Right lobe of liver (tissue), 6 donors: ENCODE measurements around the gene PHAF1. TPM values are rescaled to one million over a fixed set of nuclear protein-coding genes. Genes with fewer than 3 reads are reported as not detected.

Source experiments
- ATAC-seq, 4 donors: fragments of 200-7000 bp; cut with Tn5 transposase; one replicate each; pipeline ENCODE4 v1.9.1; 2020; ENCODE audit warnings: mild to moderate bottlenecking in 4 of 4, moderate library complexity in 4 of 4
- DNase-seq, 3 donors: peaks; one replicate each; pipeline ENCODE4 v3.0.0-alpha.2; 2020
- H3K27ac ChIP-seq, 3 donors: fragments of 200-600 bp; one replicate each; pipeline ENCODE4 v1.8.0; 2022
- H3K27me3 ChIP-seq, 2 donors: fragments of 200-600 bp; one replicate each; pipeline ENCODE4 v1.8.0; 2022
- H3K36me3 ChIP-seq, 4 donors: fragments of 200-600 bp; sonication (generic) in 1 of 4; one replicate each; pipeline versions ENCODE4 v1.5.1 to v1.8.0; 2017 to 2022; ENCODE audit warnings: control low read depth in 1 of 4
- H3K4me1 ChIP-seq, 4 donors: fragments of 200-600 bp; sonication (generic) in 1 of 4; one replicate each; pipeline versions ENCODE4 v1.5.1 to v1.8.0; 2017 to 2022; ENCODE audit warnings: control low read depth in 1 of 4
- H3K4me3 ChIP-seq, 3 donors: fragments of 200-600 bp; one replicate each; pipeline ENCODE4 v1.8.0; 2022
- H3K9me3 ChIP-seq, 4 donors: fragments of 200-600 bp; sonication (generic) in 1 of 4; one replicate each; pipeline versions ENCODE4 v1.5.1 to v1.8.0; 2017 to 2022; ENCODE audit warnings: control low read depth in 1 of 4
- CTCF ChIP-seq, 4 donors: fragments of 200-600 bp in 3 of 4; fragments of 450-650 bp in 1 of 4; IDR thresholded peaks; one replicate each; pipeline versions ENCODE4 v1.5.1 to v1.8.0; 2016 to 2022; ENCODE audit warnings: antibody characterized with exemption in 4 of 4, mild to moderate bottlenecking in 2 of 4
- POLR2A ChIP-seq: fragments of 450-650 bp; IDR thresholded peaks from one replicate; pipeline ENCODE4 v1.6.1; 2017; ENCODE audit warnings: antibody characterized with exemption, mild to moderate bottlenecking
- WGBS: methylation state at CpG from one replicate; pipeline ENCODE4 v1.1.6; 2018; ENCODE audit warnings: low coverage, low lambda C conversion rate; ENCODE audit not compliant: insufficient coverage; ENCODE audit errors: missing lambda C conversion rate; 5-methylcytosine and 5-hydroxymethylcytosine counted together
- intact Hi-C, 2 donors: fragments of 100-400 bp; cut with DNase I; formaldehyde crosslinking; loops; one replicate each; pipeline versions ENCODE4 v1.11.2 to v1.14.1; 2022
- total RNA-seq, 6 experiments: library from RNA; depleted of rRNA in 2 of 6; stranded (reverse); fragments of >200 nt in 2 of 6; fragmentation: NEBNext Ultra II Directional in 3 of 6; extraction: Animal tissue kit (Norgen Biotek cat#: 25700) in 3 of 6; gene quantifications; one replicate each; pipeline versions ENCODE4 v1.1.0 to v1.2.4, GENCODE V29; 2016 to 2023
- donor health status: DM: no; HTN: yes; CAD: no.
- donor health status: DM: no; HTN: no; CAD: no.
- donor health status: DM: no; HTN: no; CAD: no.
- donor health status: DM: no; HTN: yes; CAD: no.
- donor health status: DM: no; HTN: yes; CAD: no.

Gene PHAF1
- total RNA-seq, 6 experiments from 2014 or later, result 22.3 to 45.1 (median 32.4) TPM

GRCh38 chr16:67161595-67162058 is 51.9 kb downstream of the PHAF1 start:
- intact Hi-C loops, result no loop called here
- Histone ChIP-seq H3K4me1 (peaks cover 0 to 35% (median 17%) of the 10 kb centered on the region in 4 donors), H3K27ac (no peak overlapping the region), H3K27me3 (no peaks in the 10 kb centered on the region), H3K4me3 (no peak overlapping the region), H3K9me3 (no peaks in the 10 kb centered on the region), H3K36me3 (no peaks in the 10 kb centered on the region)
- DNase-seq (peak in 1 of 3 donors; percentile 57), ATAC-seq (no peak)
- WGBS, result no CpG with 5 or more reads among the region's 25 CpGs
- no peak for TF ChIP-seq CTCF (IDR thresholded peaks at IDR 0.05)
- no peak for TF ChIP-seq POLR2A

- H3K27me3 ChIP-seq, result no peaks in the 10 kb centered on the region
- TF ChIP-seq POLR2A (no peak), CTCF (IDR thresholded peaks at IDR 0.05) (no peak)
- no peak for DNase-seq
- no peaks in the 10 kb centered on the region for H3K36me3 ChIP-seq
- no peak for ATAC-seq
- WGBS, result 16% methylated on average over 20 of the region's 44 CpGs
- H3K27ac ChIP-seq, result no peak overlapping the region
- intact Hi-C loops, result no loop called here
- H3K9me3 ChIP-seq, result no peaks in the 10 kb centered on the region
- H3K4me1 ChIP-seq, result peaks cover 0 to 35% (median 17%) of the 10 kb centered on the region in 4 donors
- peak overlapping the region in 1 of 3 donors; percentile 36 for H3K4me3 ChIP-seq
Observed at GRCh38 chr16:67162506-67163163, 52.9 kb downstream of the PHAF1 start.

- Histone ChIP-seq H3K4me1 (peaks cover 0 to 35% (median 17%) of the 10 kb centered on the region in 4 donors), H3K4me3 (peak overlapping the region in 1 of 3 donors; percentile 36), H3K36me3 (no peaks in the 10 kb centered on the region), H3K9me3 (no peaks in the 10 kb centered on the region), H3K27ac (no peak overlapping the region), H3K27me3 (no peaks in the 10 kb centered on the region)
- peak in 2 of 4 donors; percentile 3 for ATAC-seq
- intact Hi-C loops, result no loop called here
- no peak for DNase-seq
- TF ChIP-seq POLR2A, result no peak
- no peak for TF ChIP-seq CTCF (IDR thresholded peaks at IDR 0.05)
- WGBS, result 46% methylated on average over 29 of the region's 99 CpGs
Observed at GRCh38 chr16:67163164-67163998, 53.6 kb downstream of the PHAF1 start.

DNA sequence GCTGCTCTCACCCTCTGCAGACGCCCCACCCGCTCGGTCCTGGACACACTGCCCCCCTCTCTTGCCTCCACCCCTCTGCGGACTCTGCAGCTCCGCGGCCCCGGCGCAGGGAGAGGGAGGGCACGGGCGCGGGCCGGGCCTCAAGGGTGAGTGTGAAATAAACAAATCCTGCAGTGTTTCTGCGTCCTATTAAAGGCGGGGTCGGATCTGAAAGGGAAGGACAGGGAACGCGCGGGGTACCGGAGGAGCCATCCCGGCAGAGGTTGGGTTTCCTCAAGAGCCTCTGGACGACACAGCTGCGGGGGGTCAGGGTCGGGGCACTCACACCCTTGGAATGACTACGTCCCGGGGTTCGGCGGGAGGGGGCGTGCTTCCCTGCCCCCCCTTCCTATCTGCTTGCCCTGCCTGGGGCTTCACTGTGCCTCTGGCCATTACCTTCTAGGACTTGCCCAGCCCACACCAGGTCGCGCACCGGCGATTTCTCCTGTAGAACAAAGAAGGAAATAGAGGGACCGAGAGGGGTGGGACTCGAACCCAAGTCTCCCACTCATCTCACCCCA is 54.3 kb downstream of the PHAF1 start:
- WGBS, result 1% methylated on average over 22 of the region's 34 CpGs
- no peak overlapping the region for H3K4me3 ChIP-seq
- DNase-seq (no peak), ATAC-seq (peak in 1 of 4 donors; percentile 0)
- H3K4me1 ChIP-seq, result peaks cover 0 to 35% (median 18%) of the 10 kb centered on the region in 4 donors
- no peaks in the 10 kb centered on the region for H3K27me3 ChIP-seq
- intact Hi-C loops, result no loop called here
- H3K36me3 ChIP-seq, result no peaks in the 10 kb centered on the region
- H3K9me3 ChIP-seq, result no peaks in the 10 kb centered on the region
- no peak overlapping the region for H3K27ac ChIP-seq
- TF ChIP-seq CTCF (IDR thresholded peaks at IDR 0.05) (no peak), POLR2A (no peak)
